ENCODE results near the gene TMC2.

TMC2 gene

GRCh38 chr20:2612073-2612472, 75.7 kb downstream of the TMC2 start:
- no peak overlapping the region for H3K4me3 ChIP-seq (ENCODE audit: low read depth, low read length)
- TF ChIP-seq CTCF (IDR thresholded peaks at IDR 0.05; ENCODE audit: control insufficient read depth, extremely low read depth, insufficient read depth) = no peak
- DNase-seq (ENCODE audit: low read depth) = no peak

- H3K4me3 ChIP-seq (ENCODE audit: low read depth, low read length) = no peak overlapping the region
- no peak for DNase-seq (ENCODE audit: low read depth)
- no peak for TF ChIP-seq CTCF (IDR thresholded peaks at IDR 0.05; ENCODE audit: control insufficient read depth, extremely low read depth, insufficient read depth)
Measured at GRCh38 chr20:2616634-2617033, 80.3 kb downstream of the TMC2 start.

- no peak overlapping the region for H3K4me3 ChIP-seq (ENCODE audit: low read depth, low read length)
- TF ChIP-seq CTCF (IDR thresholded peaks at IDR 0.05; ENCODE audit: control insufficient read depth, extremely low read depth, insufficient read depth) = no peak
- no peak for DNase-seq (ENCODE audit: low read depth)
Measured at GRCh38 chr20:2617099-2617714, 80.8 kb downstream of the TMC2 start.

- DNase-seq (ENCODE audit: low read depth) = no peak
- H3K4me3 ChIP-seq (ENCODE audit: low read depth, low read length) = no peak overlapping the region
- no peak for TF ChIP-seq CTCF (IDR thresholded peaks at IDR 0.05; ENCODE audit: control insufficient read depth, extremely low read depth, insufficient read depth)
Measured at GRCh38 chr20:2618815-2619214, 82.4 kb downstream of the TMC2 start.

GRCh38 chr20:2619337-2619736, 83.0 kb downstream of the TMC2 start:
- H3K4me3 ChIP-seq (ENCODE audit: low read depth, low read length) = no peak overlapping the region
- DNase-seq (ENCODE audit: low read depth) = no peak
- no peak for TF ChIP-seq CTCF (IDR thresholded peaks at IDR 0.05; ENCODE audit: control insufficient read depth, extremely low read depth, insufficient read depth)

- no peak for TF ChIP-seq CTCF (IDR thresholded peaks at IDR 0.05; ENCODE audit: control insufficient read depth, extremely low read depth, insufficient read depth)
- no peak overlapping the region for H3K4me3 ChIP-seq (ENCODE audit: low read depth, low read length)
- DNase-seq (ENCODE audit: low read depth) = no peak
Measured at GRCh38 chr20:2619961-2620595, 83.7 kb downstream of the TMC2 start.

- H3K4me3 ChIP-seq (ENCODE audit: low read depth, low read length) = no peak overlapping the region
- no peak for DNase-seq (ENCODE audit: low read depth)
- TF ChIP-seq CTCF (IDR thresholded peaks at IDR 0.05; ENCODE audit: control insufficient read depth, extremely low read depth, insufficient read depth) = no peak
Measured at GRCh38 chr20:2624190-2624589, 87.8 kb downstream of the TMC2 start.
